ENCODE measurements around the gene TIMM21. TPM values are rescaled to one million over a fixed set of nuclear protein-coding genes. Genes with fewer than 3 reads are reported as not detected.

Gene TIMM21
- total RNA-seq, 1 donor from 2014 or later, result 21.6 TPM

DNA sequence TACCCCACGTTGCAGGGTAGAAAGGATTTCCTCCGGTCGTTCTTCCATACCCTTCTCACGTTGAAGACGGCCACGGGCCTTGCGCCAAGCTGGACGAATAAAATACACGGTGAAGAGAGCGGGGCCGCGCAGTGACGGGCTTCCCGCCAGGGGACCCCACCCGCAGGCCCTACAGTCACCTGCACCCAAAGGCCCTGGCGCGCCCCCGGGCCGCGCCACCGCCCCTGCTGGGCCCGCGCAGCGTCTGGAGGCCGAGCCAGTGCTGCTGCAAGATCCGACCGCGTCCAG, 888 bp upstream of the TIMM21 start:
- DNase-seq (ENCODE audit: low spot score), result no peak

DNA sequence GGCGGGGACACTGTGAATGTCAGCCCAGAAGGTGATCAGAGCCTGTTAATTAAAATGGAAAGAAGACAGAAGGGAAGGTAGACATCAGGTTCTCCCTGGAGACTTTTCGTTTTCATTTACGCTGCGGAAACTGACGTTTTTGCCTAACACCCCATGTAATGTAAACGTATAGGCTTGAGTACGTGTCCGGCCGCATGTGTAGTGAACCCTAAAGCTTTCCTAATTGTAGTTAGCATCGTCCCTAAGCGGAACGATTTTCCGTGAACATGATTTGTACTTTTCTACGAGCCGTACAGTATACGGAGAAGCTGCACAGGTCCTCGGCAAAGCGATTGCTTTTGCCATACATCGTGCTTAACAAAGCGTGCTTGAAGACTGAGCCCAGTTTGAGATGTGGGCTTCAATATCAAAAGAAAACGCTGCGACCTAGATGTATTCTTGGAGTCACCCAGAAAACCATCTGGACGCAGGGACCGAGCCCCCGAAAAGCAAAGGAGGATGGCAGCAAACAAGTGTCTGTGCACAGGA, 284 bp downstream of the TIMM21 start:
- DNase-seq (ENCODE audit: low spot score), result no peak

DNA sequence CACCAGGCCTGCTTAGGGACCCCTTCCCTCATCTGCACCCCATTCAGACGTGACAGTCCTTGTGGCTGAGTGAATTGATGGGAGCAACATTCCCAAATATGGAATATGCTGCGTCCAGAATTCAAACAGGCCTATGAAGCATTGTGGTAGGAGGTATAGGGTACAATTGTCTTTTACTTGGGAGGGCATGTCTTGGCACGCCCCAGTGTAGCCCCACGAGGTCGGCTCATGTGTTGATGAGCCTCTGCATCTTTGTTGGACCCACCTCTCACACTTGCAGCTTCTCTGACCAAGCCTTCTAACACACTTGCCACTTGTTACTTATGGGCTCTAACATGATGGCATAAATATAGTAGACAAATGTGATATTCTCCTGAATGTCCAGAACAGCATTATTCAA, 1.6 kb downstream of the TIMM21 start:
- no peak for DNase-seq (ENCODE audit: low spot score)

DNA sequence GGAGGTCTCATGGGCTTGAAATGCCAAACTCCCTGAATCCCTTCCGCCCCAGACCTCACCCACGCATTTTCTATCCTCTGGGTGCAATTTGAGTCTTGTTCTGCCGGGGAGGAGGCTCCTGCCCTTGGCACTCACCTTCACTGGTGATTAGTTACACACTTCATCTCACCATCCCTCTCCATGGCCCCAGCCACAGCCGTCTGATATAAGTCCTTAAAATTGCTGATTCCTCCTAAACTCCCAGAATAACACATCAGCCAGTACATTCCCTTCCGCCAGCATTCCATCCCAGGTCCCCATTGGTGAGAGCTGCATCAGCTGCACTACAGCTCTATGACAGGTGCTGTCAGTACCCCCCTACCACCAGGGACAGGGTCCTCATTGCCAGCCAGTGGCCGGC, 3.9 kb downstream of the TIMM21 start:
- no peak for DNase-seq (ENCODE audit: low spot score)

DNA sequence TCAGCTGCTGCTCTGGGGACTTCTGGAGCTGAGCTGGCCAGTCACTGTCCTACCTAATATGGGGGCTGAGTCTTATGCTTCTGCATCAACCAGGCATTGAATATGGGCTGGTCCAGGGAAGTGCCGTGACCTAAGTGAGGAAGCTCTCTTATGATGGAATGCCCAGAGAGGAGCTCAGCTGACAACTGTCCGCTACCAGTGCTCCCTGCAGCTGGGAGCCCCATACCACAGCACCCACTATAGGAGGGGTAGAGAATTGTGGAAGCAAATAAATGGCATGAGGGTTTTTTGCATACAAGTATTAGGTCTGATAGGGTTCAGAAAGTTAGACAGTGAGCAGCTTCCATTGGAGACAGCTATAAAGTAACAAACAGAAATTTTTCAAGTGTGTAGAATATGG, 4.5 kb downstream of the TIMM21 start:
- no peak for DNase-seq (ENCODE audit: low spot score)

- DNase-seq (ENCODE audit: low spot score), result no peak
Measured at GRCh38 chr18:74153377-74153776, 5.1 kb downstream of the TIMM21 start.

GRCh38 chr18:74153793-74154192, 5.5 kb downstream of the TIMM21 start:
- DNase-seq (ENCODE audit: low spot score), result no peak

DNA sequence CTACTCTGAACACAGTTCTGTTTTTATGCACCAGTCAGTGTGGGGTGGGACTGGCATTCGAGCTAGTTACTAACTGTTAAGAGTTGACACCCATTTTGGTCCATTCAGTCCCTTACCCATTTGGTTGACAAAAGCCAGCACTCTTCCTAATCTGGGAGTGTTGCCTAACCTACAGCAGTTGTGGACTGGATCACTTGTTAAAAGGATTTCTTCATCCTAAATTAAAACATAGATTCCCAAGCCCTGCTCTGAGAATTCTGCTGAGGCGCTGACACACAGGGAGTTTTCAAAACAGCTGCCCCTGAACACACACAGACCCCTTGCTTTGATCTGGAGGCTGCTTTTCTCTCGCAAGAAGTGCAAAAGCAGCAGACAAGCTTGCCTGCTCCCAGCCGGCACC, 6.4 kb downstream of the TIMM21 start:
- DNase-seq (ENCODE audit: low spot score), result no peak

- no peak for DNase-seq (ENCODE audit: low spot score)
Measured at GRCh38 chr18:74155276-74155675, 7.0 kb downstream of the TIMM21 start.

DNA sequence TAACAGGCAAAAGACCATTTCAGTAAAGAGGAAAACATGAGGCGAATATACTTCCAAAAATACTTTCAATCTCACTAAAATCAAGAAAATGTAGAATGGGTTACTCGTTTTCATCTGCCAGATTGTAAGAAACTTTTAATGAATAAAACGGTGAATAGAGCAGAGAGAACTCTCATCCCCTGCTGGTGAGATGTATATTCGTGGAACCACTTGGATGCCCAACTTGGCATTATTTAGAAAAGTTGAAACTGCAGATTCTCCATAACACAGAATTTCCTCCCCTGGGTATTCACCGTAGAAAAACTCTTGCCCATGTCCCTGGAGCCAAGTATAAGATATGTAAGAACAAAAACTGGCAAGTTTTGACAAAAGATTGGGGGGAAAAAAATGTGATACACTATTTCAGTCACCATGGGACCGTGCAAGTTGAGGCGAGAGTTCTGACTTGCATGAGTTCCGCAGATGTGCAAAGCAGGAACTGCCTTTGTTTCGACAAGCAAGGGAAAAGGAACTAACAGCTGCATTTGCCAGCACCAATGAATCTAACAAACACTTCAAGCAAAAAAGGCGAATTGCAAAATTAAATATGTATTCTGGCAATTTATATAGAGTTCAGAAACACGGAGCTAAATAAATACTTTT, 14.8 kb downstream of the TIMM21 start:
- no peak for DNase-seq (ENCODE audit: low spot score)

GRCh38 chr18:74166386-74166785, 18.1 kb downstream of the TIMM21 start:
- no peak for DNase-seq (ENCODE audit: low spot score)

GRCh38 chr18:74171910-74172606, 23.7 kb downstream of the TIMM21 start:
- no peak for DNase-seq (ENCODE audit: low spot score)

GRCh38 chr18:74172697-74173433, 24.5 kb downstream of the TIMM21 start:
- no peak for DNase-seq (ENCODE audit: low spot score)

DNA sequence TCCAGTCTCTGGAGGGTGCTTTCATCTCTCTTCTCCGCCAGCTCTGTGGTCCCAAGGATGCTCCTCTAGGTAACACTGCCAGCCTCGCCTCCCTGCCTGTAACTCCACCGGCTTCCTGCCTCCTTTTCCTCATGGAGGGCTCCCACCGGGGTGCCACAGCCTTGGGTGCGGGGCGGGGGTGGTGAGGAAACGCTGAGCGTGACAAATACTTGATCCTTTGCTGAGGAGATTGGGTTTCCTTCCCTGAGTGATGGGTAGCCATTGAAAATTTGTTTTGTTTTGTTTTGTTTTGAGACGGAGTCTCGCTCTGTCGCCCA, 25.1 kb downstream of the TIMM21 start:
- DNase-seq (ENCODE audit: low spot score), result no peak

DNA sequence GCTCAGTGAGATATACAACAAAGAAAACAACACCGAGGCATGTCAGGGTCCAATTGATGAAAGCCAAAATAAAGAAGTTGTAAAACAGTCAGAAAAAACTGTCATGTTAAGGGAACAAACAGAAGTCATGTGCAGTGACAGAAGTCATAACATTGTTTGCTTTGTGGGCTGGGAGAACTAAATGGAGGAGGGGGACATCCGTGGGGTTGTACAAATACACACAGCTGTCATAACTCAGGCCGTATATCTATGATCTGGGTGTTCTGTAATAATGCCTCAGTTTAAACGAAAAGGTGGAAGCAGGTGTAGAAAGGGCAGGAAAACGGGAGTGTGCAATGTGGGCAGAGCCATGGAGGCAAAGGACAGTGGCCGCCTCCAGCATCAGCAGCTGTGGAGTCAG, 27.3 kb downstream of the TIMM21 start:
- DNase-seq (ENCODE audit: low spot score), result no peak

DNA sequence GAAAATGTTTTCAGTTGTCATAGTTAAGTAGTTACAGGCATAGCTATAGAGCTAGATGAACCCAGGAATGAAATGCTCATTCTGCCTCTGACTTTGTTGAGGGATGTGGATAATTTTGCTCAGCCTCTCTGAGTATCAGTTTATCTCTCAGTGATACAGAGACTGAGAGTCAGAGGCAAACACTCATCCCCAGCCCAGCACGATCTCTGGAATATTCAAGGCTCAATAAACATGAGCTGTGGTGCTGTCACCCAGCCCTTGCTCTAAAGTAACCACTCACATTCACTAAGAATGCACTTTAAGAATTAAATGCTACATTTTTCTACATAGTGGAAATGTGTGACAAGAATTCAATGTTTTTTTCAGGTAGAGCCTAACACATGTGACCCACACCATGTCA, 30.6 kb downstream of the TIMM21 start:
- DNase-seq (ENCODE audit: low spot score), result no peak

GRCh38 chr18:74179623-74180199, 31.4 kb downstream of the TIMM21 start:
- DNase-seq (ENCODE audit: low spot score), result no peak

DNA sequence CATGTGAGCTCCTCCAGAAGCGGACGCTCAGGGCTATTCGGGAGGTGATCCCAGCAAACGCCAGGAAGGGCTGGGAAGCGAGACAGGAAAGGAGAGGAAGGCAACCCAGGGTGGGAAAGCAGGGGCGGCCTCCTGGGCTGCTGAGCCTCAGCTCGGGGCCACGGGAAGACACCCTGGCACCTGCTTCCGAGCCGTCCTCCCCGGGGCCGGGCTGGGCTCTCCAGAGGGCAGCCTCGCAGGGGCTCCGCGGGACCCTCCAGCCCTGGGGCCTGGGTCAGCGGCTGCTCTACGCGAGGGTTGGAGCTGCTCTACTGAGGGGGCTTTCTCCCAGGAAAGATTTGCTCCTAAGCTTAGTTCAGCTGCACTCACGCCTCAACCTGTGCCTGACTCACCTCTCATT, 34.0 kb downstream of the TIMM21 start:
- DNase-seq (ENCODE audit: low spot score), result no peak

- DNase-seq (ENCODE audit: low spot score), result no peak
Measured at GRCh38 chr18:74183130-74183529, 34.8 kb downstream of the TIMM21 start.

DNA sequence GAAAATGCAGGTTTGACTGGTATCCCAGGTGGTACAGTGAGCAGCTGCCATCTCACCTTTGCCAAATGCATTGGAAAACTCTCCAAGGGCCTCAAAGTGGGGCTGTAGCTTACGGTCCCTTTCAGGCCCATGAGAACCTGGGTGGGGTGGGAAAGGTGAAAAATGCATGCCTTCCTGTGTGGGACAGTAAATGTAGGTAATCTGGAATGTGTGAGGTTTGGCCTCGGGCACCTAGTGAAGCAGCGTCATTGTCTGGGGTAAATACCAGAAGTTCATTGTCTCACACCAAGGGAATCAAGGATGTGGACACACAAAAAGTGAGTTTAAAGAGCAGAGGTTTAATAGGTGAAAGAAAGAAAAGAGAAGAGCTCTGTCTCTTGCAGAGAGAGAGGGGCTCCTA, 36.6 kb downstream of the TIMM21 start:
- DNase-seq (ENCODE audit: low spot score), result no peak

GRCh38 chr18:74185860-74186259, 37.5 kb downstream of the TIMM21 start:
- no peak for DNase-seq (ENCODE audit: low spot score)

DNA sequence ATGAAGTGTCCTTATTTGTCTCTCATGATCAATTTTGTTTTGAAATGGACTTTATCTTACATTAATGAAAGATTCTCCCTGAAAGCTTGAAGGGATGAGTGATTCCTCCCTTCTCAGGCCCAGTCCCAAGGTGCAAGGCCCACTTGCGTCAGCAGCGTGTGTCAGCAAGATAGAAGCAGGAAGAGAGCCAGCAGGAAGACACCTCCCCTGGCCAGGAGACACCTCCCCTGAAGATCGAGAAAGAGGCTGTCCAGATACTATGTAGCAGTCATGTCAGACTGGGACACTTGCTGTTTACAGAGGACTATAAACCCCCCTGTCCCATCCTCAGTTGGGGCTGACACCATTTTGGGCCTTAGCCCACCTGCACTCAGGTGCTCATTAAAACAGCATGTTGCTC, 38.3 kb downstream of the TIMM21 start:
- DNase-seq (ENCODE audit: low spot score), result no peak

DNA sequence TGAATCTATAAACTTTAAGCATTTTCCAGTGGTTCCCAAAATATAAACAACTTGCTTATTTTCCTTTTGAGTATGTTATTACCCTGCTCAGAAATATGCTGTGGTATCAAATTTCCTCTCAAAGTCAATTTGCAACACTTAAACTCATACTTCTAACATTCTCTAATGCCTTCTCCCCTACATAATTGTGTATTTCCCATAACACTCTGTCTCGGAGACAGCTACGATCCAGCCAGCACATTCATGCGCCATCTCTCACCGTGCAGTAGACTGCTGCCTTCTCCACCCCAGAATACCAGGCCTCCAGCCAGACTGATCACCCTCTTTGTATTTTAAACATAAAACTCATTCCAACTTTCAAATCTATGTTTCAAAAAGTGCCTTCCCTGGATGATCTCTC, 41.8 kb downstream of the TIMM21 start:
- DNase-seq (ENCODE audit: low spot score), result no peak

Measured in mucosa of gallbladder (tissue), 1 donor.